ENCODE data around the gene CNTNAP2.

DNA sequence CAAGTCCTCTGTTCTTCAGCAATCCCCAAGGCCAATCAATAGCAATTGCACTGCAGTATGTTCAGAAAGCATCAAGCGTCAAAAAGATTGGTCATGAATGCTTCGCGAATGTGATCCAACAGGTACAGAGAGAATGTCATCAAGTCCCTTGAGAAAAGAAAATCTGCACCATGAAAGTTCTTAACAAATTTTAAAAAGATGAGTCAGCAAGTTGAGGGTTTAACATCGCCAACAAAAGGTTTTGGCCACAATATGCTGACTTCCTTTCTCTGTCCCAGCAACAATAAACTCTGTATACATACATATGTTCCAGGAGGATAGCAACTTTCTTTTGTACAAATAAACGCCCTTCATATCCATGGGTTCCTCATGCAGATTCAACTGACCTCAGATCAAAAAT lies 2305.4 kb downstream of the CNTNAP2 start:
- TF ChIP-seq, protein P1, sequence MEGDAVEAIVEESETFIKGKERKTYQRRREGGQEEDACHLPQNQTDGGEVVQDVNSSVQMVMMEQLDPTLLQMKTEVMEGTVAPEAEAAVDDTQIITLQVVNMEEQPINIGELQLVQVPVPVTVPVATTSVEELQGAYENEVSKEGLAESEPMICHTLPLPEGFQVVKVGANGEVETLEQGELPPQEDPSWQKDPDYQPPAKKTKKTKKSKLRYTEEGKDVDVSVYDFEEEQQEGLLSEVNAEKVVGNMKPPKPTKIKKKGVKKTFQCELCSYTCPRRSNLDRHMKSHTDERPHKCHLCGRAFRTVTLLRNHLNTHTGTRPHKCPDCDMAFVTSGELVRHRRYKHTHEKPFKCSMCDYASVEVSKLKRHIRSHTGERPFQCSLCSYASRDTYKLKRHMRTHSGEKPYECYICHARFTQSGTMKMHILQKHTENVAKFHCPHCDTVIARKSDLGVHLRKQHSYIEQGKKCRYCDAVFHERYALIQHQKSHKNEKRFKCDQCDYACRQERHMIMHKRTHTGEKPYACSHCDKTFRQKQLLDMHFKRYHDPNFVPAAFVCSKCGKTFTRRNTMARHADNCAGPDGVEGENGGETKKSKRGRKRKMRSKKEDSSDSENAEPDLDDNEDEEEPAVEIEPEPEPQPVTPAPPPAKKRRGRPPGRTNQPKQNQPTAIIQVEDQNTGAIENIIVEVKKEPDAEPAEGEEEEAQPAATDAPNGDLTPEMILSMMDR (conservative IDR thresholded peaks at IDR 0.05), result no peak
- no peak for TF ChIP-seq ZFX (IDR thresholded peaks at IDR 0.05)

Measured in C4-2B (cell line).